HCT116 (cell line): ENCODE measurements around the gene BRWD1. TPM values are rescaled to one million over a fixed set of nuclear protein-coding genes. Genes with fewer than 3 reads are reported as not detected.

ENCODE experiments used
- ATAC-seq: fragments of 200-7000 bp; cut with Tn5 transposase; 2 replicates; pipeline ENCODE4 v1.9.1; 2020; ENCODE audit warnings: mild to moderate bottlenecking, moderate library complexity
- BruUV-seq: library from RNA; stranded (reverse); fragments of 400-500 nt; replicated peaks from 2 replicates; lab custom pipeline; 2021; lab: Mats Ljungman, UMichigan
- CTCF ChIA-PET: fragments of 300-600 bp; sonication (Branson Sonifier 250); formaldehyde crosslinking; loops from one replicate; lab custom pipeline; 2021; ENCODE audit warnings: antibody characterized with exemption; lab: Charles Lee
- POLR2A ChIA-PET: fragments of 300-600, 350-600 bp; sonication (Branson Sonifier 250); formaldehyde crosslinking; loops from one replicate; lab custom pipeline; 2021; ENCODE audit warnings: antibody characterized with exemption; lab: Charles Lee
- RAD21 ChIA-PET, 2 experiments: fragments of 300-600 bp; sonication (Branson Sonifier 250); formaldehyde crosslinking; loops; one replicate each; lab custom pipeline; 2023; ENCODE audit warnings: low total read pairs in 2 of 2; ENCODE audit not compliant: uncharacterized antibody in 2 of 2, unreplicated experiment in 2 of 2, low non-redundant PET in 1 of 2; lab: Charles Lee
- DNase-seq: peaks from one replicate; pipeline ENCODE4 v3.0.0-alpha.2; 2010; ENCODE audit warnings: low read depth, low spot score
- H2AFZ ChIP-seq: fragments of 200-600 bp; shearing (Covaris generic), sonication (generic); 2 replicates; pipeline ENCODE4 v1.6.1; 2017; ENCODE audit warnings: low read depth, mixed run types, mixed read lengths, antibody characterized with exemption, low read length; ENCODE audit not compliant: poor library complexity, severe bottlenecking
- H3K27ac ChIP-seq: 2 replicates; pipeline ENCODE4 v1.5.1; 2012; ENCODE audit warnings: low read depth, low read length
- H3K27me3 ChIP-seq: fragments of 200-600 bp; sonication (generic); 2 replicates; pipeline ENCODE4 v1.6.1; 2016; ENCODE audit warnings: mixed run types, low read length, mixed read lengths; ENCODE audit not compliant: insufficient read depth
- H3K36me3 ChIP-seq, 2 experiments: fragments of 200-500 bp in 1 of 2; fragments of 200-600 bp in 1 of 2; sonication (Bioruptor generic) in 1 of 2; sonication (generic) in 1 of 2; 2 replicates each; pipeline versions ENCODE4 v1.5.1 to v1.6.1; 2014 to 2016; ENCODE audit warnings: low read length in 2 of 2, inconsistent platforms in 1 of 2, mixed read lengths in 1 of 2, mixed run types in 1 of 2; ENCODE audit not compliant: insufficient read depth in 2 of 2, control insufficient read depth in 1 of 2
- H3K4me1 ChIP-seq, 2 experiments: fragments of 200-600 bp in 1 of 2; sonication (generic) in 1 of 2; 2 replicates each; pipeline versions ENCODE4 v1.5.1 to v1.6.1; 2012 to 2017; ENCODE audit warnings: low read length in 2 of 2, inconsistent platforms in 1 of 2, mild to moderate bottlenecking in 1 of 2, mixed read lengths in 1 of 2, mixed run types in 1 of 2, moderate library complexity in 1 of 2; ENCODE audit not compliant: insufficient read depth in 2 of 2, control insufficient read depth in 1 of 2
- H3K4me2 ChIP-seq: fragments of 200-600 bp; sonication (generic); 2 replicates; pipeline ENCODE4 v1.6.1; 2017; ENCODE audit warnings: mixed run types, low read length, mixed read lengths
- H3K4me3 ChIP-seq, 2 experiments: fragments of 200-600 bp in 1 of 2; sonication (generic) in 1 of 2; replicated peaks in 1 of 2; 2 replicates each; pipeline ENCODE4 v1.5.1; 2011 to 2016; ENCODE audit warnings: low read length in 2 of 2, control low read depth in 1 of 2, low read depth in 1 of 2, mild to moderate bottlenecking in 1 of 2, mixed read lengths in 1 of 2, mixed run types in 1 of 2
- H3K79me2 ChIP-seq: fragments of 200-600 bp; sonication (generic); 2 replicates; pipeline ENCODE4 v1.6.1; 2017; ENCODE audit warnings: mild to moderate bottlenecking, mixed run types, low read length, moderate library complexity, mixed read lengths; ENCODE audit not compliant: insufficient read depth
- H3K9ac ChIP-seq: fragments of 200-600 bp; sonication (generic); 2 replicates; pipeline ENCODE4 v1.6.1; 2016; ENCODE audit warnings: low read length, mixed read lengths
- H3K9me2 ChIP-seq: fragments of 200-600 bp; sonication (generic), shearing (Covaris generic); 2 replicates; pipeline ENCODE4 v1.6.1; 2017; ENCODE audit warnings: mixed run types, mild to moderate bottlenecking, moderate library complexity; ENCODE audit not compliant: insufficient read depth
- H3K9me3 ChIP-seq, 2 experiments: fragments of 200-500 bp in 1 of 2; fragments of 200-600 bp in 1 of 2; sonication (Bioruptor generic) in 1 of 2; sonication (generic) in 1 of 2; 2 replicates each; pipeline ENCODE4 v1.6.1; 2014 to 2017; ENCODE audit warnings: low read length in 2 of 2, mixed read lengths in 2 of 2, inconsistent platforms in 1 of 2, low read depth in 1 of 2, mild to moderate bottlenecking in 1 of 2, mixed run types in 1 of 2, moderate library complexity in 1 of 2; ENCODE audit not compliant: control insufficient read depth in 1 of 2, insufficient read depth in 1 of 2
- H4K20me1 ChIP-seq: fragments of 200-600 bp; sonication (generic), shearing (Covaris generic); 2 replicates; pipeline ENCODE4 v1.6.1; 2017; ENCODE audit warnings: mixed run types, mild to moderate bottlenecking, moderate library complexity; ENCODE audit not compliant: insufficient read depth
- CBX3 ChIP-seq: IDR thresholded peaks from 2 replicates; pipeline ENCODE4 v1.6.1; 2012; ENCODE audit warnings: low read depth
- CEBPB ChIP-seq: IDR thresholded peaks from 2 replicates; pipeline ENCODE4 v1.6.1; 2012; ENCODE audit warnings: low read depth
- EZH2 ChIP-seq: fragments of 200-600 bp; sonication (generic); IDR thresholded peaks from 2 replicates; pipeline ENCODE4 v1.6.1; 2017; ENCODE audit warnings: antibody characterized with exemption, mixed run types
- EZH2phosphoT487 ChIP-seq: fragments of 200-600 bp; IDR thresholded peaks from 2 replicates; pipeline ENCODE4 v1.6.1; 2018; ENCODE audit warnings: antibody characterized with exemption, borderline replicate concordance
- FOSL1 ChIP-seq: IDR thresholded peaks from 2 replicates; pipeline ENCODE4 v1.6.1; 2012; ENCODE audit warnings: low read depth
- JUND ChIP-seq: IDR thresholded peaks from 2 replicates; pipeline ENCODE4 v1.6.1; 2012
- POLR2A ChIP-seq: IDR thresholded peaks from 2 replicates; pipeline ENCODE4 v1.7.0; 2011; ENCODE audit warnings: borderline replicate concordance; ENCODE audit not compliant: insufficient read depth, insufficient read length; ENCODE audit errors: extremely low read depth
- SIN3A ChIP-seq: IDR thresholded peaks from 2 replicates; pipeline ENCODE4 v1.6.1; 2012; ENCODE audit warnings: low read depth
- SP1 ChIP-seq: IDR thresholded peaks from 2 replicates; pipeline ENCODE4 v1.6.1; 2012; ENCODE audit warnings: low read depth
- TCF7L2 ChIP-seq: IDR thresholded peaks from 2 replicates; pipeline ENCODE4 v1.7.0; 2011; ENCODE audit warnings: borderline replicate concordance, inconsistent platforms; ENCODE audit not compliant: insufficient read depth, insufficient read length; ENCODE audit errors: extremely low read depth
- YY1 ChIP-seq: IDR thresholded peaks from 2 replicates; pipeline ENCODE4 v1.6.1; 2011; ENCODE audit warnings: low read length, low read depth, moderate library complexity, mild to moderate bottlenecking; ENCODE audit not compliant: insufficient replicate concordance; ENCODE audit errors: extremely low read depth
- intact Hi-C: fragments of 100-400 bp; cut with micrococcal nuclease; formaldehyde crosslinking; loops from 2 replicates; pipeline ENCODE4 v1.10.0; 2022
- total RNA-seq: library from RNA; stranded (reverse); gene quantifications from one replicate; pipeline ENCODE4 v1.2.1, GENCODE V29; 2021; ENCODE audit not compliant: unreplicated experiment
- TF ChIP-seq, protein P1 (sequence below): IDR thresholded peaks from 2 replicates; pipeline ENCODE4 v1.6.1; 2011; ENCODE audit warnings: mild to moderate bottlenecking, low read length, moderate library complexity; ENCODE audit not compliant: insufficient replicate concordance; ENCODE audit errors: extremely low read depth
- TF ChIP-seq, protein P2 (sequence below), 3 experiments: fragments of 200-600 bp in 1 of 3; sonication (generic) in 1 of 3; IDR thresholded peaks in 2 of 3; conservative IDR thresholded peaks in 1 of 3; 2 replicates each; pipeline ENCODE4 v1.5.1; 2012 to 2017; ENCODE audit warnings: low read depth in 2 of 3, low read length in 2 of 3, antibody characterized with exemption in 1 of 3, borderline replicate concordance in 1 of 3, control low read depth in 1 of 3, mild to moderate bottlenecking in 1 of 3, mixed read lengths in 1 of 3, mixed run types in 1 of 3, moderate library complexity in 1 of 3; ENCODE audit not compliant: insufficient read depth in 1 of 3
- TF ChIP-seq, protein P3 (sequence below): IDR thresholded peaks from 2 replicates; pipeline ENCODE4 v1.6.1; 2012; ENCODE audit warnings: low read depth

The BRWD1 gene
- total RNA-seq, 1 experiment from 2014 or later, result 33.1 TPM

DNA sequence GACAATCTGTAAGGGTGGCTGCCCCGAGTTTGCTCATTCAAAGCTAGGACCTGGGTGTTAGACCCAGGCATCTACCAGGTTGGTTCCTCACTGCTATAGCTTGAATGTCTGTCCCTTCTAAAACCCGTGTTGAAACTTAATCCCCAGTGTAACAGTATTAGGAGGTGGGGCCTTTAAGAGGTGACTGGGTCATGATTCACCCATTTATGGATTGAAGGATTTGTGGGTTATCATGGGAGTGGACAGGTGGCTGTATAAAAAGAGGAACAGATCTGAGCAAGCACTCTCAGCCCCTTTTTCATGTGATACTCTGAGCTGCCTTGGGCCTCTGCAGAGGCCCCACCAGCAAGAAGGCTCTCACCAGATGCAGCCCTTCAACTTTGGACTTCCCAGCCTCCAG, 159.6 kb downstream of the BRWD1 start:
- peak; percentile 54 for ATAC-seq

More for the DNA sequence above, 159.6 kb downstream of the BRWD1 start:
- POLR2A ChIA-PET, result no interaction called here
- no peaks in the 10 kb centered on the region for H3K79me2 ChIP-seq
- no peaks in the 10 kb centered on the region for H3K9me2 ChIP-seq
- intact Hi-C loops, result no loop called here
- no peak overlapping the region for H3K9ac ChIP-seq
- CTCF ChIA-PET, result interaction anchor here (1.0 kb wide), 1 partner anchor 648 kb away, joined by 3 read pairs; no protein-coding TSS in a partner anchor
- H3K4me1 ChIP-seq, result peaks cover 3 to 11% of the 10 kb centered on the region in 2 experiments; a peak in 2 of 4 replicates
- H3K27me3 ChIP-seq, result no peaks in the 10 kb centered on the region
- no peak overlapping the region for H3K4me3 ChIP-seq
- BruUV-seq, result no TSS peak
- TF ChIP-seq EZH2, result no peak
- TF ChIP-seq, protein P1, sequence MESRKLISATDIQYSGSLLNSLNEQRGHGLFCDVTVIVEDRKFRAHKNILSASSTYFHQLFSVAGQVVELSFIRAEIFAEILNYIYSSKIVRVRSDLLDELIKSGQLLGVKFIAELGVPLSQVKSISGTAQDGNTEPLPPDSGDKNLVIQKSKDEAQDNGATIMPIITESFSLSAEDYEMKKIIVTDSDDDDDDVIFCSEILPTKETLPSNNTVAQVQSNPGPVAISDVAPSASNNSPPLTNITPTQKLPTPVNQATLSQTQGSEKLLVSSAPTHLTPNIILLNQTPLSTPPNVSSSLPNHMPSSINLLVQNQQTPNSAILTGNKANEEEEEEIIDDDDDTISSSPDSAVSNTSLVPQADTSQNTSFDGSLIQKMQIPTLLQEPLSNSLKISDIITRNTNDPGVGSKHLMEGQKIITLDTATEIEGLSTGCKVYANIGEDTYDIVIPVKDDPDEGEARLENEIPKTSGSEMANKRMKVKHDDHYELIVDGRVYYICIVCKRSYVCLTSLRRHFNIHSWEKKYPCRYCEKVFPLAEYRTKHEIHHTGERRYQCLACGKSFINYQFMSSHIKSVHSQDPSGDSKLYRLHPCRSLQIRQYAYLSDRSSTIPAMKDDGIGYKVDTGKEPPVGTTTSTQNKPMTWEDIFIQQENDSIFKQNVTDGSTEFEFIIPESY, result no peak
- no peak for TF ChIP-seq POLR2A
- TF ChIP-seq YY1, result no peak
- no peak for TF ChIP-seq EZH2phosphoT487
- no peak for TF ChIP-seq SIN3A
- no peak for TF ChIP-seq JUND
- no peak for TF ChIP-seq CEBPB
- TF ChIP-seq SP1, result no peak
- no peak for TF ChIP-seq CBX3
- no peak for TF ChIP-seq TCF7L2
- TF ChIP-seq, protein P2, sequence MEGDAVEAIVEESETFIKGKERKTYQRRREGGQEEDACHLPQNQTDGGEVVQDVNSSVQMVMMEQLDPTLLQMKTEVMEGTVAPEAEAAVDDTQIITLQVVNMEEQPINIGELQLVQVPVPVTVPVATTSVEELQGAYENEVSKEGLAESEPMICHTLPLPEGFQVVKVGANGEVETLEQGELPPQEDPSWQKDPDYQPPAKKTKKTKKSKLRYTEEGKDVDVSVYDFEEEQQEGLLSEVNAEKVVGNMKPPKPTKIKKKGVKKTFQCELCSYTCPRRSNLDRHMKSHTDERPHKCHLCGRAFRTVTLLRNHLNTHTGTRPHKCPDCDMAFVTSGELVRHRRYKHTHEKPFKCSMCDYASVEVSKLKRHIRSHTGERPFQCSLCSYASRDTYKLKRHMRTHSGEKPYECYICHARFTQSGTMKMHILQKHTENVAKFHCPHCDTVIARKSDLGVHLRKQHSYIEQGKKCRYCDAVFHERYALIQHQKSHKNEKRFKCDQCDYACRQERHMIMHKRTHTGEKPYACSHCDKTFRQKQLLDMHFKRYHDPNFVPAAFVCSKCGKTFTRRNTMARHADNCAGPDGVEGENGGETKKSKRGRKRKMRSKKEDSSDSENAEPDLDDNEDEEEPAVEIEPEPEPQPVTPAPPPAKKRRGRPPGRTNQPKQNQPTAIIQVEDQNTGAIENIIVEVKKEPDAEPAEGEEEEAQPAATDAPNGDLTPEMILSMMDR (IDR thresholded peaks at IDR 0.05 in 2 of 3, conservative IDR thresholded peaks at IDR 0.05 in 1 of 3; ENCODE audit: borderline replicate concordance in 1 of 3, insufficient read depth in 1 of 3, low read depth in 2 of 3, low read length in 2 of 3), result no peak
- TF ChIP-seq, protein P3, sequence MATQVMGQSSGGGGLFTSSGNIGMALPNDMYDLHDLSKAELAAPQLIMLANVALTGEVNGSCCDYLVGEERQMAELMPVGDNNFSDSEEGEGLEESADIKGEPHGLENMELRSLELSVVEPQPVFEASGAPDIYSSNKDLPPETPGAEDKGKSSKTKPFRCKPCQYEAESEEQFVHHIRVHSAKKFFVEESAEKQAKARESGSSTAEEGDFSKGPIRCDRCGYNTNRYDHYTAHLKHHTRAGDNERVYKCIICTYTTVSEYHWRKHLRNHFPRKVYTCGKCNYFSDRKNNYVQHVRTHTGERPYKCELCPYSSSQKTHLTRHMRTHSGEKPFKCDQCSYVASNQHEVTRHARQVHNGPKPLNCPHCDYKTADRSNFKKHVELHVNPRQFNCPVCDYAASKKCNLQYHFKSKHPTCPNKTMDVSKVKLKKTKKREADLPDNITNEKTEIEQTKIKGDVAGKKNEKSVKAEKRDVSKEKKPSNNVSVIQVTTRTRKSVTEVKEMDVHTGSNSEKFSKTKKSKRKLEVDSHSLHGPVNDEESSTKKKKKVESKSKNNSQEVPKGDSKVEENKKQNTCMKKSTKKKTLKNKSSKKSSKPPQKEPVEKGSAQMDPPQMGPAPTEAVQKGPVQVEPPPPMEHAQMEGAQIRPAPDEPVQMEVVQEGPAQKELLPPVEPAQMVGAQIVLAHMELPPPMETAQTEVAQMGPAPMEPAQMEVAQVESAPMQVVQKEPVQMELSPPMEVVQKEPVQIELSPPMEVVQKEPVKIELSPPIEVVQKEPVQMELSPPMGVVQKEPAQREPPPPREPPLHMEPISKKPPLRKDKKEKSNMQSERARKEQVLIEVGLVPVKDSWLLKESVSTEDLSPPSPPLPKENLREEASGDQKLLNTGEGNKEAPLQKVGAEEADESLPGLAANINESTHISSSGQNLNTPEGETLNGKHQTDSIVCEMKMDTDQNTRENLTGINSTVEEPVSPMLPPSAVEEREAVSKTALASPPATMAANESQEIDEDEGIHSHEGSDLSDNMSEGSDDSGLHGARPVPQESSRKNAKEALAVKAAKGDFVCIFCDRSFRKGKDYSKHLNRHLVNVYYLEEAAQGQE, result no peak
- TF ChIP-seq FOSL1, result no peak
- DNase-seq, result no peak
- H4K20me1 ChIP-seq, result no peaks in the 10 kb centered on the region
- no peaks in the 10 kb centered on the region for H3K9me3 ChIP-seq
- no peak overlapping the region for H2AFZ ChIP-seq
- H3K36me3 ChIP-seq, result no peaks in the 10 kb centered on the region
- H3K27ac ChIP-seq, result no peak overlapping the region
- H3K4me2 ChIP-seq, result no peak overlapping the region
- RAD21 ChIA-PET, result no interaction called here
